Upper lobe of left lung (tissue), 4 donors: ENCODE data around the gene RIMKLA.

Experiments used
- POLR2A ChIP-seq, 4 donors: fragments of 450-650 bp; IDR thresholded peaks; one replicate each; pipeline ENCODE4 v1.5.1; 2016 to 2017; ENCODE audit warnings: antibody characterized with exemption in 4 of 4, mild to moderate bottlenecking in 2 of 4
- TF ChIP-seq, protein P1 (sequence below), 6 experiments: fragments of 450-650 bp in 4 of 6; fragments of 200-600 bp in 2 of 6; sonication (generic) in 2 of 6; IDR thresholded peaks; one replicate each; pipeline ENCODE4 v1.5.1; 2016 to 2019; ENCODE audit warnings: antibody characterized with exemption in 6 of 6

DNA sequence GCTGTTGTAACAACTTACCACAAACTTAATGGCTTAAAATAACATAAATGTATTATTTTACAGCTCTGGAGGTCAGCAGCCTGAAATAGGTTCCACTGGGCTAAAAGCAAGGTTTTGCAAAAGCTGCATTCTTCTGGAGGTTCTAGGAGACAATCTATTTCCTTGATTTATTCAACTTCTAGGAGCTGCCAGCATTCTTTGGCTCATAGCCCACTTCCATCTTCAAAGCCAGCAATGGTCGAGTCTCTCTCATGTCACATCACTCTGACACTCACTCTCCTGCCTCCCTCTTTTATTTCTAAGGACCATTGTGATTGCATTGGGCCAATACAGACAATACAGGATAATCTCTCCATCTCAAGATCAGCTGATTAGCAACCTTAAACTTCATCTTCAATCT is 30.5 kb upstream of the RIMKLA start:
- TF ChIP-seq, protein P1, sequence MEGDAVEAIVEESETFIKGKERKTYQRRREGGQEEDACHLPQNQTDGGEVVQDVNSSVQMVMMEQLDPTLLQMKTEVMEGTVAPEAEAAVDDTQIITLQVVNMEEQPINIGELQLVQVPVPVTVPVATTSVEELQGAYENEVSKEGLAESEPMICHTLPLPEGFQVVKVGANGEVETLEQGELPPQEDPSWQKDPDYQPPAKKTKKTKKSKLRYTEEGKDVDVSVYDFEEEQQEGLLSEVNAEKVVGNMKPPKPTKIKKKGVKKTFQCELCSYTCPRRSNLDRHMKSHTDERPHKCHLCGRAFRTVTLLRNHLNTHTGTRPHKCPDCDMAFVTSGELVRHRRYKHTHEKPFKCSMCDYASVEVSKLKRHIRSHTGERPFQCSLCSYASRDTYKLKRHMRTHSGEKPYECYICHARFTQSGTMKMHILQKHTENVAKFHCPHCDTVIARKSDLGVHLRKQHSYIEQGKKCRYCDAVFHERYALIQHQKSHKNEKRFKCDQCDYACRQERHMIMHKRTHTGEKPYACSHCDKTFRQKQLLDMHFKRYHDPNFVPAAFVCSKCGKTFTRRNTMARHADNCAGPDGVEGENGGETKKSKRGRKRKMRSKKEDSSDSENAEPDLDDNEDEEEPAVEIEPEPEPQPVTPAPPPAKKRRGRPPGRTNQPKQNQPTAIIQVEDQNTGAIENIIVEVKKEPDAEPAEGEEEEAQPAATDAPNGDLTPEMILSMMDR (IDR thresholded peaks at IDR 0.05), result no peak
- TF ChIP-seq POLR2A (IDR thresholded peaks at IDR 0.05), result no peak
